ENCODE results near the gene IFT25.
A peak's percentile ranks its signal among the peaks of the same experiment; 100 is the strongest.

Gene IFT25

GRCh38 chr1:53889304-53890298 is 55.9 kb downstream of the IFT25 start, which contains the start of gene YIPF1:
TSS of gene YIPF1 (minus strand) at chr1:53889797. CDS start at chr1:53888937, 860 bp downstream.
- TF ChIP-seq ZBTB7A (IDR thresholded peaks at IDR 0.05; ENCODE audit: low read depth) = no peak
- TF ChIP-seq MAX (IDR thresholded peaks at IDR 0.05) = peak; percentile 93
- peak; percentile 69; the same call in 1 of the 2 replicates for TF ChIP-seq TAF1 (IDR thresholded peaks at IDR 0.05; ENCODE audit: low read depth)
- TF ChIP-seq EGR1 (IDR thresholded peaks at IDR 0.05) = no peak
- TF ChIP-seq TEAD4 (IDR thresholded peaks at IDR 0.05) = no peak
- TF ChIP-seq CEBPB (IDR thresholded peaks at IDR 0.05) = no peak
- TF ChIP-seq TCF12 (IDR thresholded peaks at IDR 0.05; ENCODE audit: low read depth) = no peak
- TF ChIP-seq NFIC (IDR thresholded peaks at IDR 0.05) = no peak
- no peak for TF ChIP-seq CREB1 (IDR thresholded peaks at IDR 0.05; ENCODE audit: low read depth)
- no peak for TF ChIP-seq RAD21 (IDR thresholded peaks at IDR 0.05; ENCODE audit: low read depth)
- no peak for TF ChIP-seq REST (IDR thresholded peaks at IDR 0.05; ENCODE audit: low read depth)
- TF ChIP-seq USF1 (IDR thresholded peaks at IDR 0.05) = no peak

- TF ChIP-seq NFIC (IDR thresholded peaks at IDR 0.05) = no peak
- TF ChIP-seq MAX (IDR thresholded peaks at IDR 0.05) = no peak
- no peak for TF ChIP-seq TAF1 (IDR thresholded peaks at IDR 0.05; ENCODE audit: low read depth)
- TF ChIP-seq CREB1 (IDR thresholded peaks at IDR 0.05; ENCODE audit: low read depth) = no peak
- TF ChIP-seq RAD21 (IDR thresholded peaks at IDR 0.05; ENCODE audit: low read depth) = no peak
- TF ChIP-seq EP300 (IDR thresholded peaks at IDR 0.05; ENCODE audit: borderline replicate concordance) = no peak
- TF ChIP-seq FOXM1 (IDR thresholded peaks at IDR 0.05; ENCODE audit: borderline replicate concordance, low read depth) = no peak
- no peak for TF ChIP-seq TCF12 (IDR thresholded peaks at IDR 0.05; ENCODE audit: low read depth)
- TF ChIP-seq YY1 (IDR thresholded peaks at IDR 0.05; ENCODE audit: low read depth) = no peak
- no peak for TF ChIP-seq ZBTB7A (IDR thresholded peaks at IDR 0.05; ENCODE audit: low read depth)
- TF ChIP-seq EGR1 (IDR thresholded peaks at IDR 0.05) = no peak
- no peak for TF ChIP-seq USF1 (IDR thresholded peaks at IDR 0.05)
- TF ChIP-seq CEBPB (IDR thresholded peaks at IDR 0.05) = no peak
- no peak for TF ChIP-seq REST (IDR thresholded peaks at IDR 0.05; ENCODE audit: low read depth)
- TF ChIP-seq TEAD4 (IDR thresholded peaks at IDR 0.05) = no peak
Measured at GRCh38 chr1:53888681-53889080, 56.8 kb downstream of the IFT25 start.

- no peak for TF ChIP-seq YY1 (IDR thresholded peaks at IDR 0.05; ENCODE audit: low read depth)
- no peak for TF ChIP-seq CREB1 (IDR thresholded peaks at IDR 0.05; ENCODE audit: low read depth)
- peak; percentile 58 for TF ChIP-seq RAD21 (IDR thresholded peaks at IDR 0.05; ENCODE audit: low read depth)
- TF ChIP-seq EP300 (IDR thresholded peaks at IDR 0.05; ENCODE audit: borderline replicate concordance) = no peak
- TF ChIP-seq CEBPB (IDR thresholded peaks at IDR 0.05) = no peak
Measured at GRCh38 chr1:53878492-53879105, 66.9 kb downstream of the IFT25 start.

GRCh38 chr1:53871773-53872484 is 73.6 kb downstream of the IFT25 start:
- TF ChIP-seq YY1 (IDR thresholded peaks at IDR 0.05; ENCODE audit: low read depth) (no peak), EGR1 (IDR thresholded peaks at IDR 0.05) (no peak), EP300 (IDR thresholded peaks at IDR 0.05; ENCODE audit: borderline replicate concordance) (no peak), TAF1 (IDR thresholded peaks at IDR 0.05; ENCODE audit: low read depth) (no peak), TCF12 (IDR thresholded peaks at IDR 0.05; ENCODE audit: low read depth) (no peak), MAX (IDR thresholded peaks at IDR 0.05) (no peak), USF1 (IDR thresholded peaks at IDR 0.05) (no peak), ZBTB7A (IDR thresholded peaks at IDR 0.05; ENCODE audit: low read depth) (no peak), CREB1 (IDR thresholded peaks at IDR 0.05; ENCODE audit: low read depth) (no peak), CEBPB (IDR thresholded peaks at IDR 0.05) (no peak), NFIC (IDR thresholded peaks at IDR 0.05) (no peak), FOXM1 (IDR thresholded peaks at IDR 0.05; ENCODE audit: borderline replicate concordance, low read depth) (no peak)
